IMR-90 (cell line): Measurements from ENCODE around the gene NR5A2. TPM values are rescaled to one million over a fixed set of nuclear protein-coding genes. Genes with fewer than 3 reads are reported as not detected.

Experiments used
- ATAC-seq: fragments of 200-7000 bp; cut with Tn5 transposase; 2 replicates; pipeline ENCODE4 v1.9.1; 2020; ENCODE audit warnings: low read depth, mild to moderate bottlenecking, moderate library complexity
- BruUV-seq: library from RNA; stranded (reverse); fragments of 400-500 nt; replicated peaks from 2 replicates; lab custom pipeline; 2021; lab: Mats Ljungman, UMichigan
- CTCF ChIA-PET: fragments of 300-600 bp; formaldehyde crosslinking; extraction: SDS; loops from one replicate; lab custom pipeline; 2021; ENCODE audit warnings: antibody characterized with exemption; lab: Yijun Ruan, JAX
- POLR2A ChIA-PET: fragments of 300-600 bp; sonication (Branson Sonifier 250); formaldehyde crosslinking; loops from one replicate; lab custom pipeline; 2022; ENCODE audit warnings: antibody characterized with exemption; ENCODE audit not compliant: unreplicated experiment; lab: Charles Lee
- DNase-seq: peaks from one replicate; pipeline ENCODE4 v3.0.0; 2013
- H2AFZ ChIP-seq: replicated peaks from 2 replicates; pipeline ENCODE3; 2013; ENCODE audit warnings: low read length, mild to moderate bottlenecking; ENCODE audit not compliant: poor library complexity
- H2AK5ac ChIP-seq: 2 replicates; pipeline ENCODE4 v1.6.1; 2013; ENCODE audit warnings: low read depth, low read length, inconsistent platforms
- H2AK9ac ChIP-seq: replicated peaks from 2 replicates; pipeline ENCODE3; 2013; ENCODE audit warnings: mild to moderate bottlenecking, low read depth, low read length, moderate library complexity; ENCODE audit not compliant: poor library complexity
- H2BK120ac ChIP-seq: 2 replicates; pipeline ENCODE4 v1.6.1; 2013; ENCODE audit warnings: low read depth, low read length, inconsistent platforms
- H2BK15ac ChIP-seq: 3 replicates; pipeline ENCODE4 v1.6.1; 2013; ENCODE audit warnings: low read depth, low read length, inconsistent platforms
- H2BK20ac ChIP-seq: 2 replicates; pipeline ENCODE4 v1.6.1; 2013; ENCODE audit warnings: low read depth, mild to moderate bottlenecking, inconsistent platforms, low read length, moderate library complexity
- H2BK5ac ChIP-seq: 2 replicates; pipeline ENCODE4 v1.6.1; 2013; ENCODE audit warnings: mild to moderate bottlenecking, low read depth, low read length, inconsistent platforms; ENCODE audit not compliant: poor library complexity, severe bottlenecking
- H3K14ac ChIP-seq: replicated peaks from 2 replicates; pipeline ENCODE4 v1.6.1; 2013; ENCODE audit warnings: low read depth, low read length, inconsistent platforms
- H3K18ac ChIP-seq: 2 replicates; pipeline ENCODE4 v1.6.1; 2013; ENCODE audit warnings: low read depth, low read length, control low read depth
- H3K23ac ChIP-seq: 2 replicates; pipeline ENCODE4 v1.6.1; 2013; ENCODE audit warnings: low read depth, low read length, inconsistent platforms
- H3K27ac ChIP-seq: 2 replicates; pipeline ENCODE4 v1.5.1; 2013; ENCODE audit warnings: mild to moderate bottlenecking, control low read depth, low read length; ENCODE audit not compliant: insufficient read depth
- H3K27me3 ChIP-seq: 2 replicates; pipeline ENCODE4 v1.6.1; 2013; ENCODE audit warnings: low read length; ENCODE audit not compliant: control insufficient read depth, insufficient read depth
- H3K36me3 ChIP-seq: 2 replicates; pipeline ENCODE4 v1.6.1; 2013; ENCODE audit warnings: low read length, mixed read lengths; ENCODE audit not compliant: control insufficient read depth, insufficient read depth
- H3K4ac ChIP-seq: 2 replicates; pipeline ENCODE4 v1.6.1; 2013; ENCODE audit warnings: low read depth, low read length, inconsistent platforms
- H3K4me1 ChIP-seq: 2 replicates; pipeline ENCODE4 v1.6.1; 2013; ENCODE audit warnings: low read length, mixed read lengths; ENCODE audit not compliant: control insufficient read depth, insufficient read depth
- H3K4me2 ChIP-seq: 2 replicates; pipeline ENCODE4 v1.6.1; 2013; ENCODE audit warnings: low read depth, mild to moderate bottlenecking, control low read depth, low read length, moderate library complexity
- H3K4me3 ChIP-seq: 2 replicates; pipeline ENCODE4 v1.5.1; 2013; ENCODE audit warnings: low read depth, mild to moderate bottlenecking, control low read depth, low read length, moderate library complexity; ENCODE audit not compliant: insufficient read depth
- H3K56ac ChIP-seq: 2 replicates; pipeline ENCODE4 v1.6.1; 2013; ENCODE audit warnings: low read length, inconsistent platforms; ENCODE audit not compliant: insufficient read depth; ENCODE audit errors: extremely low read depth
- H3K79me1 ChIP-seq, 2 experiments: 2 replicates each; pipeline ENCODE4 v1.6.1; 2013; ENCODE audit warnings: low read length in 2 of 2, inconsistent platforms in 1 of 2, low read depth in 1 of 2
- H3K9ac ChIP-seq: 2 replicates; pipeline ENCODE4 v1.6.1; 2013; ENCODE audit warnings: low read depth, low read length, control low read depth
- H3K9me1 ChIP-seq: 2 replicates; pipeline ENCODE4 v1.6.1; 2013; ENCODE audit warnings: low read length, inconsistent platforms; ENCODE audit not compliant: insufficient read depth
- H3K9me3 ChIP-seq: 2 replicates; pipeline ENCODE4 v1.6.1; 2013; ENCODE audit warnings: low read length; ENCODE audit not compliant: control insufficient read depth, insufficient read depth
- H4K20me1 ChIP-seq: 2 replicates; pipeline ENCODE4 v1.6.1; 2013; ENCODE audit warnings: low read length, inconsistent platforms; ENCODE audit not compliant: insufficient read depth
- H4K5ac ChIP-seq: 2 replicates; pipeline ENCODE4 v1.6.1; 2013; ENCODE audit warnings: mild to moderate bottlenecking, low read depth, low read length, control low read depth
- H4K8ac ChIP-seq, 2 experiments: 2 replicates each; pipeline ENCODE4 v1.6.1; 2013; ENCODE audit warnings: low read depth in 2 of 2, low read length in 2 of 2, control low read depth in 1 of 2, inconsistent platforms in 1 of 2
- H4K91ac ChIP-seq: 2 replicates; pipeline ENCODE4 v1.6.1; 2013; ENCODE audit warnings: low read depth, low read length, inconsistent platforms; ENCODE audit not compliant: insufficient read depth
- BHLHE40 ChIP-seq: fragments of 150-350 bp; IDR thresholded peaks from 2 replicates; pipeline ENCODE4 v1.6.1; 2016; ENCODE audit warnings: mild to moderate bottlenecking, low read depth, low read length
- CEBPB ChIP-seq: IDR thresholded peaks from 2 replicates; pipeline ENCODE4 v1.6.1; 2012; ENCODE audit warnings: low read depth, low read length, improper control_type of control experiment
- CHD1 ChIP-seq: IDR thresholded peaks from 2 replicates; pipeline ENCODE4 v1.6.1; 2012; ENCODE audit warnings: low read depth, low read length, improper control_type of control experiment
- CTCF ChIP-seq: conservative IDR thresholded peaks from 2 replicates; pipeline ENCODE4 v1.5.1; 2012; ENCODE audit warnings: mild to moderate bottlenecking, low read depth, low read length, improper control_type of control experiment
- ELK1 ChIP-seq: fragments of 150-350 bp; IDR thresholded peaks from 2 replicates; pipeline ENCODE4 v1.6.1; 2016; ENCODE audit warnings: low read depth, mild to moderate bottlenecking, low read length, moderate library complexity, borderline replicate concordance
- FOS ChIP-seq: fragments of 150-350 bp; IDR thresholded peaks from 2 replicates; pipeline ENCODE4 v1.6.1; 2016; ENCODE audit warnings: low read depth, low read length
- MAFK ChIP-seq: IDR thresholded peaks from 2 replicates; pipeline ENCODE4 v1.6.1; 2012; ENCODE audit warnings: low read depth, low read length, improper control_type of control experiment
- MAZ ChIP-seq: IDR thresholded peaks from 2 replicates; pipeline ENCODE4 v1.6.1; 2012; ENCODE audit warnings: low read depth, mild to moderate bottlenecking, low read length, improper control_type of control experiment, moderate library complexity, borderline replicate concordance
- MXI1 ChIP-seq: IDR thresholded peaks from 2 replicates; pipeline ENCODE4 v1.6.1; 2012; ENCODE audit warnings: low read depth, mild to moderate bottlenecking, low read length, moderate library complexity, borderline replicate concordance
- NFE2L2 ChIP-seq: fragments of 150-350 bp; IDR thresholded peaks from 2 replicates; pipeline ENCODE4 v1.6.1; 2016; ENCODE audit warnings: low read depth, mild to moderate bottlenecking, low read length
- POLR2A ChIP-seq: IDR thresholded peaks from 2 replicates; pipeline ENCODE4 v1.6.1; 2012; ENCODE audit warnings: mild to moderate bottlenecking, low read depth, low read length
- RAD21 ChIP-seq: IDR thresholded peaks from 2 replicates; pipeline ENCODE4 v1.6.1; 2012; ENCODE audit warnings: low read length, improper control_type of control experiment
- RCOR1 ChIP-seq: IDR thresholded peaks from 2 replicates; pipeline ENCODE4 v1.6.1; 2012; ENCODE audit warnings: mild to moderate bottlenecking, low read length, improper control_type of control experiment; ENCODE audit not compliant: insufficient replicate concordance
- RFX5 ChIP-seq: IDR thresholded peaks from 2 replicates; pipeline ENCODE4 v1.8.0; 2012; ENCODE audit warnings: low read depth, mild to moderate bottlenecking, low read length, moderate library complexity
- SMC3 ChIP-seq: fragments of 150-350 bp; IDR thresholded peaks from 2 replicates; pipeline ENCODE4 v1.6.1; 2016; ENCODE audit warnings: low read depth, mild to moderate bottlenecking, antibody characterized with exemption, low read length, moderate library complexity
- USF2 ChIP-seq: fragments of 150-350 bp; IDR thresholded peaks from 2 replicates; pipeline ENCODE4 v1.6.1; 2017; ENCODE audit warnings: mild to moderate bottlenecking, antibody characterized with exemption, low read length, low read depth
- WGBS, 2 experiments: methylation state at CpG; one replicate each; pipeline versions ENCODE4 v1.1.5 to v1.1.7; 2013; ENCODE audit warnings: missing lambda C conversion rate in 2 of 2; ENCODE audit not compliant: insufficient read length in 1 of 2; ENCODE audit errors: extremely low coverage in 2 of 2; 5-methylcytosine and 5-hydroxymethylcytosine counted together
- dilution Hi-C: fragments of 300-500 bp; cut with HindIII; formaldehyde crosslinking; loops from one replicate; pipeline ENCODE4 v1.14.3; 2018; ENCODE audit warnings: low sequenced_read_pairs; ENCODE audit not compliant: unreplicated experiment
- in situ Hi-C: fragments of 300-500 bp; cut with MboI; formaldehyde crosslinking; loops from 3 replicates; pipeline ENCODE4 v1.14.3; 2019; ENCODE audit warnings: low sequenced_read_pairs, inconsistent platforms, mixed read lengths
- intact Hi-C: fragments of 100-400 bp; cut with micrococcal nuclease; formaldehyde crosslinking; loops from 2 replicates; pipeline ENCODE4 v1.10.0; 2022
- polyA plus RNA-seq, 3 experiments: library from polyadenylated mRNA; depleted of rRNA; stranded (reverse); fragments of >200 nt; gene quantifications; 2 replicates each; pipeline ENCODE4 v1.2.3, GENCODE V29; 2012; ENCODE audit warnings: low replicate concordance in 1 of 3
- total RNA-seq: library from RNA; depleted of rRNA; stranded (reverse); fragments of >200 nt; gene quantifications from 2 replicates; pipeline ENCODE4 v1.2.3, GENCODE V29; 2012

NR5A2 gene
- total and polyA plus RNA-seq, 2 of the 4 experiments (the other 2 are of a cell fraction) = 0.03 to 0.18 TPM

- H3K14ac ChIP-seq = no peak overlapping the region
- H2AFZ ChIP-seq = no peak overlapping the region
- no peak overlapping the region for H3K9ac ChIP-seq
- CTCF ChIA-PET = no interaction called here
- H3K4me1 ChIP-seq = peaks cover 4% of the 10 kb centered on the region
- intact Hi-C loops = loop anchor here (5.0 kb wide), 1 partner anchor 353 kb away; no protein-coding TSS in a partner anchor
- no peak overlapping the region for H2AK9ac ChIP-seq
- H2BK120ac ChIP-seq = no peak overlapping the region
- H3K36me3 ChIP-seq = no peaks in the 10 kb centered on the region
- no TSS peak for BruUV-seq
- 8% methylated on average over 13 of the region's 25 CpGs; no CpG with 5 or more reads in 1 of the 2 experiments for WGBS, 2 experiments
- H2AK5ac ChIP-seq = no peak overlapping the region
- peak; percentile 31 for DNase-seq
- no peaks in the 10 kb centered on the region for H3K9me1 ChIP-seq
- H3K27ac ChIP-seq = no peak overlapping the region
- no peak overlapping the region for H3K23ac ChIP-seq
- POLR2A ChIA-PET = no interaction called here
- no peaks in the 10 kb centered on the region for H4K20me1 ChIP-seq
- no peak overlapping the region for H4K5ac ChIP-seq
- no peaks in the 10 kb centered on the region for H3K79me1 ChIP-seq
- no peak overlapping the region for H3K56ac ChIP-seq
- peak overlapping the region; percentile 90 for H3K4me2 ChIP-seq
- peaks cover 86% of the 10 kb centered on the region for H3K27me3 ChIP-seq
- H4K91ac ChIP-seq = no peak overlapping the region
- peak overlapping the region; percentile 10 for H3K4me3 ChIP-seq
- H2BK15ac ChIP-seq = no peak overlapping the region
- peaks cover 9% of the 10 kb centered on the region for H3K9me3 ChIP-seq
- dilution Hi-C loops = no loop called here
- no peak overlapping the region for H3K4ac ChIP-seq
- H4K8ac ChIP-seq = no peak overlapping the region
- H2BK5ac ChIP-seq = no peak overlapping the region
- in situ Hi-C loops = no loop called here
- H3K18ac ChIP-seq = no peak overlapping the region
- H2BK20ac ChIP-seq = no peak overlapping the region
- peak; percentile 35; the same call in 1 of the 2 replicates for ATAC-seq
- TF ChIP-seq RAD21 (no peak), CTCF (no peak), USF2 (no peak), RCOR1 (no peak), MXI1 (no peak), CEBPB (no peak), CHD1 (no peak), FOS (no peak), RFX5 (no peak), MAFK (no peak), NFE2L2 (no peak), SMC3 (no peak), ELK1 (no peak), BHLHE40 (no peak), POLR2A (no peak), MAZ (no peak)
Observed at GRCh38 chr1:200034761-200035396, 7.4 kb downstream of the NR5A2 start.
